ENCODE data around the gene ARID5B. TPM values are rescaled to one million over a fixed set of nuclear protein-coding genes. Genes with fewer than 3 reads are reported as not detected.

ARID5B gene
- total RNA-seq, 1 donor = 94.1 TPM

DNA sequence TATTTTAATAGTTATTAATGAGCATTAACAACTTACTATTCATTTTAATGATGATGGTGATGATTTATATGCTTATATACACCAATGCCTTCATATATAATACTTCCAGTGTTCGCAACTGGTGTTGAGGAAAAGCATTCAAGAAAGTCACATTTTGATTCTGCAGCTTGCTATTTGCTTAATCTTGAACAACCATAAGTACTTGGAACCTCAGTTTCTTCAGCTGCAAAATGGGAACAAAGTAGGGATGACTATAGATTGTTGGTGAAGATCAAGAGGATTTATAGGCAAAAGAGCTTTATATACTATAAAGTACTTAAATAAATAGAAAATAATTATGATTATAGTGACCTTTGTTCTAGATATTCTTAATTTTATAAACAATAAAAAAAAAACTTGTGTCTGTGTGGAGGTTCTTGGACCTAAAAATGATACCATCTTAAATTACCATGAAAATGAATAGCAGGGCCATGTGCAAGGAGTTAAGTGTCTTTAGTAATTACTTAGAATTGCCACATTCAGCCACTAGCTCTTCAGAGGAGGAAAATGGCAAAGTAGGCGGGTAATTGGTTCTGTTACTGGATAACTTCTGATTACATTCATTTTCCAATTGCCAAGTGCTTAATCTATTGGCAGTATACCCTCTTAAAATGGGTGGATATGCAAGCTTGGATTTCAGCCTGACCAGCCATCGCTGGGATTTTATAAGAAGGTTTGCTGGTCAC is 4.5 kb downstream of the ARID5B start:
- H3K27me3 ChIP-seq (ENCODE audit: insufficient read depth, low read length) = no peaks in the 10 kb centered on the region
- H3K4me3 ChIP-seq (ENCODE audit: insufficient read depth, low read length) = no peak overlapping the region
- no peaks in the 10 kb centered on the region for H3K9me3 ChIP-seq (ENCODE audit: low read depth, low read length)
- peaks cover 11% of the 10 kb centered on the region for H4K20me1 ChIP-seq (ENCODE audit: insufficient read depth, low read length)
- H3K36me3 ChIP-seq (ENCODE audit: insufficient read depth, low read length) = peaks cover 7% of the 10 kb centered on the region
- DNase-seq (ENCODE audit: insufficient read length, low spot score, missing footprints) = no peak
- no peak overlapping the region for H2AFZ ChIP-seq (ENCODE audit: low read length)
- peaks cover 80% of the 10 kb centered on the region for H3K79me2 ChIP-seq (ENCODE audit: insufficient read depth, low read length)
- H3K4me2 ChIP-seq (ENCODE audit: insufficient read depth, low read length) = no peak overlapping the region
- peaks cover 18% of the 10 kb centered on the region for H3K4me1 ChIP-seq (ENCODE audit: insufficient read depth, low read length)
- TF ChIP-seq, protein P1, sequence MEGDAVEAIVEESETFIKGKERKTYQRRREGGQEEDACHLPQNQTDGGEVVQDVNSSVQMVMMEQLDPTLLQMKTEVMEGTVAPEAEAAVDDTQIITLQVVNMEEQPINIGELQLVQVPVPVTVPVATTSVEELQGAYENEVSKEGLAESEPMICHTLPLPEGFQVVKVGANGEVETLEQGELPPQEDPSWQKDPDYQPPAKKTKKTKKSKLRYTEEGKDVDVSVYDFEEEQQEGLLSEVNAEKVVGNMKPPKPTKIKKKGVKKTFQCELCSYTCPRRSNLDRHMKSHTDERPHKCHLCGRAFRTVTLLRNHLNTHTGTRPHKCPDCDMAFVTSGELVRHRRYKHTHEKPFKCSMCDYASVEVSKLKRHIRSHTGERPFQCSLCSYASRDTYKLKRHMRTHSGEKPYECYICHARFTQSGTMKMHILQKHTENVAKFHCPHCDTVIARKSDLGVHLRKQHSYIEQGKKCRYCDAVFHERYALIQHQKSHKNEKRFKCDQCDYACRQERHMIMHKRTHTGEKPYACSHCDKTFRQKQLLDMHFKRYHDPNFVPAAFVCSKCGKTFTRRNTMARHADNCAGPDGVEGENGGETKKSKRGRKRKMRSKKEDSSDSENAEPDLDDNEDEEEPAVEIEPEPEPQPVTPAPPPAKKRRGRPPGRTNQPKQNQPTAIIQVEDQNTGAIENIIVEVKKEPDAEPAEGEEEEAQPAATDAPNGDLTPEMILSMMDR (IDR thresholded peaks at IDR 0.05; ENCODE audit: extremely low read depth, low read depth, low read length) = no peak
- no peak overlapping the region for H3K27ac ChIP-seq (ENCODE audit: low read depth, low read length)

GRCh38 chr10:61906562-61906901 is 5.0 kb downstream of the ARID5B start:
- Histone ChIP-seq H3K9me3 (ENCODE audit: low read depth, low read length) (no peaks in the 10 kb centered on the region), H3K36me3 (ENCODE audit: insufficient read depth, low read length) (peaks cover 7% of the 10 kb centered on the region), H3K4me2 (ENCODE audit: insufficient read depth, low read length) (no peak overlapping the region), H3K27ac (ENCODE audit: low read depth, low read length) (no peak overlapping the region), H3K4me1 (ENCODE audit: insufficient read depth, low read length) (peaks cover 18% of the 10 kb centered on the region), H4K20me1 (ENCODE audit: insufficient read depth, low read length) (peaks cover 11% of the 10 kb centered on the region), H3K4me3 (ENCODE audit: insufficient read depth, low read length) (no peak overlapping the region), H3K27me3 (ENCODE audit: insufficient read depth, low read length) (no peaks in the 10 kb centered on the region), H3K79me2 (ENCODE audit: insufficient read depth, low read length) (peaks cover 81% of the 10 kb centered on the region), H2AFZ (ENCODE audit: low read length) (no peak overlapping the region)
- TF ChIP-seq, protein P1 (IDR thresholded peaks at IDR 0.05; ENCODE audit: extremely low read depth, low read depth, low read length) = no peak
- no peak for DNase-seq (ENCODE audit: insufficient read length, low spot score, missing footprints)

GRCh38 chr10:61907011-61907410 is 5.5 kb downstream of the ARID5B start:
- DNase-seq (ENCODE audit: insufficient read length, low spot score, missing footprints) = no peak
- H2AFZ ChIP-seq (ENCODE audit: low read length) = no peak overlapping the region
- no peaks in the 10 kb centered on the region for H3K27me3 ChIP-seq (ENCODE audit: insufficient read depth, low read length)
- peaks cover 11% of the 10 kb centered on the region for H4K20me1 ChIP-seq (ENCODE audit: insufficient read depth, low read length)
- H3K9me3 ChIP-seq (ENCODE audit: low read depth, low read length) = no peaks in the 10 kb centered on the region
- H3K4me3 ChIP-seq (ENCODE audit: insufficient read depth, low read length) = no peak overlapping the region
- H3K79me2 ChIP-seq (ENCODE audit: insufficient read depth, low read length) = peaks cover 82% of the 10 kb centered on the region
- no peak overlapping the region for H3K4me2 ChIP-seq (ENCODE audit: insufficient read depth, low read length)
- TF ChIP-seq, protein P1 (IDR thresholded peaks at IDR 0.05; ENCODE audit: extremely low read depth, low read depth, low read length) = no peak
- H3K27ac ChIP-seq (ENCODE audit: low read depth, low read length) = no peak overlapping the region
- H3K36me3 ChIP-seq (ENCODE audit: insufficient read depth, low read length) = peaks cover 7% of the 10 kb centered on the region
- peaks cover 18% of the 10 kb centered on the region for H3K4me1 ChIP-seq (ENCODE audit: insufficient read depth, low read length)

DNA sequence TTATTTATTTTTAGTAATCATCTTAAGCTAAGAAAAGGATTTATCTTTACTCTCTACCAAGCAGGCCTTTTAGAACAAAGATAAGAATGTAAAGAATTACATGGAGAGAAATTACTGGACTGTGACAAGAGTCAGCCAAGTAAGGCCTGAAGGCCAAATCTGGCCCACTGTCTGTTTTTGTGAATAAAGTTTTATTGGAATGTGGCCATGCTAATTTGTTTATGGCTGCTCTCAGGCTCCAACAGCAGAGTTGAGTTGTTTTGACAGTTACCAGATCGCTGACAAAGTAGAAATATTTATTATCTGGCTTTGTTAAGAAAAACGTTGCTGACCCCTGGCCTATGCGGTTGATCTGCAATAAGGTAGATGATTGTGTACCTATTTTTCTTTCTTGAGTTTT is 6.1 kb downstream of the ARID5B start:
- no peak overlapping the region for H3K4me3 ChIP-seq (ENCODE audit: insufficient read depth, low read length)
- H3K27ac ChIP-seq (ENCODE audit: low read depth, low read length) = no peak overlapping the region
- H3K9me3 ChIP-seq (ENCODE audit: low read depth, low read length) = no peaks in the 10 kb centered on the region
- H3K4me1 ChIP-seq (ENCODE audit: insufficient read depth, low read length) = peaks cover 18% of the 10 kb centered on the region
- H3K4me2 ChIP-seq (ENCODE audit: insufficient read depth, low read length) = no peak overlapping the region
- no peak overlapping the region for H2AFZ ChIP-seq (ENCODE audit: low read length)
- peaks cover 11% of the 10 kb centered on the region for H4K20me1 ChIP-seq (ENCODE audit: insufficient read depth, low read length)
- H3K27me3 ChIP-seq (ENCODE audit: insufficient read depth, low read length) = no peaks in the 10 kb centered on the region
- H3K79me2 ChIP-seq (ENCODE audit: insufficient read depth, low read length) = peaks cover 80% of the 10 kb centered on the region
- no peak for DNase-seq (ENCODE audit: insufficient read length, low spot score, missing footprints)
- TF ChIP-seq, protein P1 (IDR thresholded peaks at IDR 0.05; ENCODE audit: extremely low read depth, low read depth, low read length) = no peak
- peaks cover 7% of the 10 kb centered on the region for H3K36me3 ChIP-seq (ENCODE audit: insufficient read depth, low read length)
